CD1c-positive myeloid dendritic cell (primary cell): Measurements from ENCODE around the gene NFKBIE.
"Not testable (repeated sequence)": the region's sequence is repeated elsewhere in the genome, so short reads cannot be mapped to it uniquely, and the experiment has no call there.

ENCODE experiments used
- DNase-seq: peaks from one replicate; pipeline ENCODE4 v3.0.0-alpha.2; 2016; ENCODE audit errors: extremely low spot score

Gene NFKBIE

GRCh38 chr6:44265007-44265721, at the start of gene NFKBIE:
NFKBIE (minus strand) TSS chr6:44265551; CDS start chr6:44265346, 205 bp downstream.
- peak; percentile 98 for DNase-seq

DNA sequence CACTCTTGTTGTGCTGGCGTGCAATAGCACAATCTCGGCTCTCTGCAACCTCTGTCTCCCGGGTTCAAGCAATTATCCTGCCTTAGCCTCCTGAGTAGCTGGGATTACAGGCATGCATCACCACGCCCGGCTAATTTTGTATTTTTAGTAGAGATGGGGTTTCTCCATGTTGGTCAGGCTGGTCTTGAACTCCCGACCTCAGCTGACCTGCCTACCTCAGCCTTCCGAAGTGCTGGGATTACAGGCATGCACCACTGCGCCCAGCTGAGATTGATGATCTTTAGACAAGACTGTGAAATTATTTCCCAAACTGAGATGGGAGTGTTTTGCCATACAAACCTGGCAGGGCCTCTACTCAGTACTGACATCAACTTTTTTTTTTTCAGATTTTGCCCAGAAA, 49.3 kb upstream of the NFKBIE start:
- DNase-seq = not testable (repeated sequence)

GRCh38 chr6:44312901-44313788, 47.8 kb upstream of the NFKBIE start, which contains the start of gene AARS2:
AARS2 (minus strand) TSS chr6:44313347; CDS start chr6:44313323, 24 bp downstream.
- peak; percentile 93 for DNase-seq

- DNase-seq = no peak
These were observed 46.4 kb upstream of the NFKBIE start for GRCh38 chr6:44311767-44312166.

DNA sequence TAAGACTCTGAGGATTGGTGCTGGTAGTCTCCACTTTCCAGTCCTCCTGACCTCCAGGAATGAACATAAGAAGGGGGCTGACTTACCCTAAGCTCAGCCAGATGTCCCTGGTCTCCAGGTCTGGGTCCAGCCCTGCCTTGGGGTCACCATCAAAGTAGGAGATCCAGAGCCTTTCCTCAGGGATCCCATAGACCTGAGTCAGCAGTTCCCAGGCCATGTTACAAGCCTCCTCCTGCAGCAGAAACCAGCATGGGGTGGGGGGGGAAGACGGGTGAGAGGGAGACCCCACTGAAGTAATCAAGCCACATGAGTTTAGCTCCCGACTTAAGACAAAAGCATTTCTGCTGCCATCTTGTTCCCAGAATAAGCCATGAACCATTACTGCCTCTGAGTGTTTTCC, 46.0 kb upstream of the NFKBIE start:
- no peak for DNase-seq

- no peak for DNase-seq
These were observed 44.9 kb upstream of the NFKBIE start for GRCh38 chr6:44310241-44310640.

DNA sequence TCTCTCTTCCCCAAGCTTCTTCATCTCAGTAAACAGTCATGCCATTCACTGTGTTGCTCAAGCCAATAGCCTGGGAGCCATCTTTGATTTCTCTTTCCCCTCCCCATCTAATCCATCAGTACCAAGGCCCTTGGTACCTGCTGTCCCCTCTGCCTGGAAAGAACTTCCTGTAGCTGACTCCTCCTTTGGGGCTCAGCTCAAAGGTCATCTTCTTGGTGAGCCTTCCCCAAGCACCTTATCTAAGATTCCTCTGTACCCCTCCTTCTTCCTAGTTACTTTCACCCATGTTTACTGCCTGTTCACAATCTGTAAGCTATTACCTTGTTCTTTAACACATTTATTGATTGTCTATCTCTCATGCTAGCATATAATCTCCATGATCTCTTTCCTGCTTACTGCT, 44.3 kb upstream of the NFKBIE start:
- DNase-seq = no peak

- no peak for DNase-seq
These were observed 43.7 kb upstream of the NFKBIE start for GRCh38 chr6:44309092-44309491.

DNA sequence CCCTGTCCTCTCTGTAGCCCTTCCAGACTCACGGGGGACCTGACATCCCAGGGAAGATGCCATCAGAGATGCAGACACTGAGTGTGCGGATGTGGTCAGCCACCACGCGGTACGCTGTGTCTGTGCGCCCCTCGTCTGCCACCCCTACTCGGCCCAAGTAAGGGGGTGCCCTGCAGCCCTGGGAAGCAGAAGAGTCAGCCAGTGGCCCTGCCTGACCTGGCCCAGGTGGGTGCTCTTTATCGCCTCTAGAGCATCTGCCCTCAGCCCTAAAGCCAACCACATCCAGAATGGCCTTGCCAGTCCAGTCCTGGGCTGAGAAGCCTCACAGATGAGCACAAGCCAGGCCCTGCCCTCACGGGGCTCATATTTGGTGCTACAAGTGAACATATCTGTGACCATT, 41.9 kb upstream of the NFKBIE start:
- no peak for DNase-seq

GRCh38 chr6:44306710-44307109, 41.4 kb upstream of the NFKBIE start:
- DNase-seq = no peak

GRCh38 chr6:44305200-44305725, 39.9 kb upstream of the NFKBIE start:
- no peak for DNase-seq

GRCh38 chr6:44304282-44305199, 39.2 kb upstream of the NFKBIE start:
- peak; percentile 47 for DNase-seq

DNA sequence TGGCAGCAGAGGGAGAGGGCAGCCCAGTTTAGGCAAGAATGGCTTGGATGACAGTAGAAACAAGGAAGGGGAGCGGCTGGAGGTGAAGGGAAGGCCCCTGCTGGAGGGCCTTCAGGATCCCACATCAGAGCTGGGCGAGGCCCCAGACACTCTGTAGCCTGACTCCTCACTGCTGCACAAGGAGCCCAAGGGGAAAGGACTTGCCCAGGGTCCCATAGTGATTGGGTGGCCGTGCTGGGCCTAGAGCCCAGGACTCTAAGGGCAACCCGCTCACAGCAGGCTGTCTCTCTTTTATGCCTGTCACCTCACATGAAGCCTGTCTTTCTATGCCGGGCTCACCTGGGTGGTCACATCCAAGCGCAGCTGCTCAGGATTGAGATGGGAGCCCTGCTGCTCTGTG, 38.5 kb upstream of the NFKBIE start:
- no peak for DNase-seq

DNA sequence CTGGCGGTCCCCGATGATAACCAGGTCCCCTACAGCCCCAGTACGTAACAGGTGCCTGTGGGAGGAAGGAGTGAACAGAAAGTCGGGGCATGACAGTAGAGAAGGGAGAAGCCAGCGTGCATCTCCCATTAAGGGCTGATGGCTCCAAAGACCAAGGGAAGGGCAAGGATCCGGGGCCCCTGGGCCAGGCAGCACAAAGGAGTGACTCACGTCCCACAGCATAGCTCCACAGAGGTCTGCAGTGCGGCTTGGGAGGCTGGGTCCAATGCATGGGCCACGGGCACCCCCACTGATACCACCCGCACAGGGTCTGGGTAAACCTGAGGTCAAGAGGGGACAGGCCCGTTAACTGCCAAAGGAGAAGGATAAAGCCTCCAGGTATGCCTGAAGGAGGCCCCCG, 37.5 kb upstream of the NFKBIE start:
- DNase-seq = no peak

- DNase-seq = no peak
These were observed 36.6 kb upstream of the NFKBIE start for GRCh38 chr6:44301782-44302564.

GRCh38 chr6:44301106-44301505, 35.8 kb upstream of the NFKBIE start:
- no peak for DNase-seq

DNA sequence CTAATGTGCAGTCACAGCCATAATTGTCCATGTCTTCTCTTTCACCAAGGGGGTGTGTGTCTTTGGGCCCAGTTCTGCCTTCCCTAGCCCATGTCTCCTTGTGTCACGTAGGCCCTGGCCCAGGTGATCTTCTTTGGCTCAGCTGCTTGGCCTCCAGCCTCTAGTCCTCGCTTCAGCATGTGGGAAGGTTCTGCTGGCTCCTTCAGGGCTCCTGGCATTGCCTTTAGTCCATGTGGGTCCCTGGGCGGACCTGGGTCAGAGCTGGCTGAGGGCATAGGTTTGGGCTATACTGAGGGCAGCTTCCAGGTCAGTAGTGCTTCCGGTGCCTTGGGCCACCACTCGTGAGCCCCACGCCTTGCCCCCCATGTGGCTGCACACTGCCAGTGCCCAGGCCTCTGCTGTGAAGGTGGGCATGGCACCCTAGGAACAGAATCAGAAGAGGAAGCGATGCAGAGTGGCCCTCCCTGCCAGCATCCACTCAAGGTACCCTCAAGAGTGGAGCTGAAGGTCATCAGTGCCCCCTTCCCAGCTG, 35.0 kb upstream of the NFKBIE start:
- DNase-seq = no peak

DNA sequence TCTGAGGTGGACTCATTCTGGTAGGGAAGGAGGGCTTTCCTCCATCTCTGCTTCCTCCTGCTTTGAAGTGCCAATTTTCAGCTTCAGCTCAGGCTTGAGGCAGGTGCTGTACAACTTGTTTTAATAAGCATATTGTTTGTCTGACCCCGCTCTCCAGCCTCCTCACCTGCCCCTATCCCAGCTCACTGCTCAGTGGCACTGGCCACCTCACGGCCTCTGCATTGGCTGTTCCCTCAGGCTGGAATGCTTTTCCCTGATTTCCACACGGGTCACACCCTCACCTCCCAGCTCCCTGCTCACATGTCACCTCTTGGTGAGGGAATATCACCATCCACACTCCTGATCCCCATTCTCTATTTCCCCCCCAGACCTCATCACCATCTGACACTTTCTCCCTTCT, 33.5 kb upstream of the NFKBIE start:
- DNase-seq = no peak

DNA sequence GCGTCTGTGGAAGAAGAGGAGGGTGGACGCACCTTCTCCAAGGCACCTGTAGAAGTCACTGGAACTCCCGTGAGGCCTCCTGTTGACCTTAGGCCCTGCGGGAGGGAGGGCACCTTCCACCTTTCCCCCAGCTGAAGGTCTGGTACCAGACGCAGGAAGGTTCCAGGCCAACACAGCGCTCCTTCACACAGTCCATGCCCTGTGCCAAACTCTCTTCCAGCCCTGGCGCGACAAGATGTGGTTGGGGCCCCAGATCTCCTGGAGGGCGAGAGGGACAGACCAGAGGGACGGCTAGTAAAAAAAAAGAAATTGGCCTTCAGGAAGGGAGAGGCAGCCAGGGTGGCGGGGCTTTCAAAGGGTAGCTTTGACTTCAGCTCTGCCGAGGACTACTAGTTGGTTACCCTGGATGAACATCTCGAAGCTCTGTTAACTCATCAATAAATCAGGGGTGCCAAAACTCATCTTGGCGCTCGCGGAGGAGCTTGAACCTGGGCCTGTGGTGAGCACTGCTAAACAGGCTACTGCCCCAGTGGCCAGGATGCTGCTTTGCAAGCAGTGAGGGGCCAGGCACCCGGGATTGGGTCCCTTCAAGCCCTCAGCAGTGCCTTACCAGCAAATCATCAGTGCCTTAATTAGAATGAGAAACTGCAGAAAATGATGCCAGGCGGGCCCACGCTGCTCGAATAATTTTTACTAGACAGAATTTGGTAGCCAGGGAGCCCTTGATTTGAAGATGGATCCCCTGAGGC, 32.9 kb upstream of the NFKBIE start:
- DNase-seq = no peak
